GM12864 (cell line): ENCODE measurements around the gene INTS1.

ENCODE experiments used
- DNase-seq: peaks from one replicate; pipeline ENCODE4 v3.0.0-alpha.2; 2011; ENCODE audit warnings: low read depth
- H3K4me3 ChIP-seq: 2 replicates; pipeline ENCODE4 v1.5.1; 2011; ENCODE audit warnings: mild to moderate bottlenecking, low read depth, low read length, control low read depth
- TF ChIP-seq, protein P1 (sequence below): IDR thresholded peaks from 2 replicates; pipeline ENCODE4 v1.5.1; 2011; ENCODE audit warnings: low read depth, mild to moderate bottlenecking, moderate library complexity, low read length, control low read depth, inconsistent platforms; ENCODE audit errors: missing control alignments

Gene INTS1

DNA sequence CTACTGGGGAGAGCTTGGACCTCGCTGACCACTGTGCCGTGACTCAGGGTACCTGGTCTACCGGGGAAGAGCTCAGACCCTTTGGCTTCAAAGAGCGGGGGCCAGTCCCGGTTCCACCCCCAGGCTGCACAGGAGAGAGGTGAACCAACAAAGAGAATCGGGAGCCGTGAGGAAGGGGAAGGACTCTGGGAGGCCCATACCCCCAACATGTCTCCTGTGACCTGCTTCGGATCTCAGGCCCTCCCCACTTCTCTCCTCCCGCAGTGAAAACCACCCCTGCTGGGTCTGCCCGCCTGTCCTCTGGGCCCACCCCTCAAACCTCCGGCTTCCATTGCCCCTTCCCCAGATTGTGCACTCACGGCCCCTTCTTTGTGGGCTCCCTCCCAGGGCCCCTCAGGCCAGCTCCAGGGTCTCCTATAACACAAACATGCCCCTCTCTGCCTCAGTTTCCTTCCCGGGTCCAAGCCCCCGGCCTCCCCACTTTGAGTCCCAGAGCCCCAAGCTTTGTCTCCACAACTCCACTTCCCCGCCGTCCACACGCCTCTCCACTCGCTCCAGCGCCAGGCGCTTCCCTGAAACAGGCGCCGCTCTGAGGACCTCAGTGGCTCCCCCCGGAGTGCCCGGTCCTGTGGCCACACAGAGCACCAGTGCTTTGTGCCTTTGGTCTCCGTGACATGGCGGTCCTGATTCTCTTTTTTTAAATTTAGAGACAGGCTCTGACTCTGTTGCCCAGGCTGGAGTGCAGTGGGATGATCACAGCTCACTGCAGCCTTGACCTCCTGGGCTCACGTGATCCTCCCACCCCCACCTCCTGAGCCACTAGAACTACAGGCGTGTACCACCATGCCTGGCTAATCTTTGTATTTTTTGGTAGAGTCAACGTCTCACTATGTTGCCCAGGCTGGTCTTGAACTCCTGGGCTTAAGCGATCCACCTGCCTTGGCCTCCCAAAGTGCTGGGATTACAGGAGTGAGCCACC lies 7.5 kb upstream of the INTS1 start:
- H3K4me3 ChIP-seq: no peak overlapping the region
- no peak for DNase-seq

DNA sequence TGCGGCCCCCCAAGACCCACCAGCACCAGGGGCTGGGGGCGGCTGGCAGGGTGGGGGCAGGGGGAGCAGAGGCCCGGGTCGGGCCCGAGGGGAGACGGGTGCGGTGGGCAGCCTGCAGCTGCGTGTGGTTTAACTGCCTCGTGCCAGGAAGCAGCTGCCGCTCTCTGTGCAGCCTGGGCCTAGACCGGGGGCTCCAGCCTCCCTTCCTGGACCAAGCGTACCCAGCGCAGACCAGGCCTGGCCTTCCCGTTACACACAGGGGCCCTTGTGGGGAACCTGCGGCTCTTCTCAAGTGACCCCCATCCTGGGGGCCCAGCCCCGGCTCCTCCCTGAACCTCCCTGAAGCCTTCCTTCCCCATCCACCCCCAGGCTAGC lies 6.6 kb upstream of the INTS1 start:
- TF ChIP-seq, protein P1, sequence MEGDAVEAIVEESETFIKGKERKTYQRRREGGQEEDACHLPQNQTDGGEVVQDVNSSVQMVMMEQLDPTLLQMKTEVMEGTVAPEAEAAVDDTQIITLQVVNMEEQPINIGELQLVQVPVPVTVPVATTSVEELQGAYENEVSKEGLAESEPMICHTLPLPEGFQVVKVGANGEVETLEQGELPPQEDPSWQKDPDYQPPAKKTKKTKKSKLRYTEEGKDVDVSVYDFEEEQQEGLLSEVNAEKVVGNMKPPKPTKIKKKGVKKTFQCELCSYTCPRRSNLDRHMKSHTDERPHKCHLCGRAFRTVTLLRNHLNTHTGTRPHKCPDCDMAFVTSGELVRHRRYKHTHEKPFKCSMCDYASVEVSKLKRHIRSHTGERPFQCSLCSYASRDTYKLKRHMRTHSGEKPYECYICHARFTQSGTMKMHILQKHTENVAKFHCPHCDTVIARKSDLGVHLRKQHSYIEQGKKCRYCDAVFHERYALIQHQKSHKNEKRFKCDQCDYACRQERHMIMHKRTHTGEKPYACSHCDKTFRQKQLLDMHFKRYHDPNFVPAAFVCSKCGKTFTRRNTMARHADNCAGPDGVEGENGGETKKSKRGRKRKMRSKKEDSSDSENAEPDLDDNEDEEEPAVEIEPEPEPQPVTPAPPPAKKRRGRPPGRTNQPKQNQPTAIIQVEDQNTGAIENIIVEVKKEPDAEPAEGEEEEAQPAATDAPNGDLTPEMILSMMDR: no peak
- DNase-seq: no peak

More for the DNA sequence above, 7.5 kb upstream of the INTS1 start:
- TF ChIP-seq, protein P1: no peak

DNA sequence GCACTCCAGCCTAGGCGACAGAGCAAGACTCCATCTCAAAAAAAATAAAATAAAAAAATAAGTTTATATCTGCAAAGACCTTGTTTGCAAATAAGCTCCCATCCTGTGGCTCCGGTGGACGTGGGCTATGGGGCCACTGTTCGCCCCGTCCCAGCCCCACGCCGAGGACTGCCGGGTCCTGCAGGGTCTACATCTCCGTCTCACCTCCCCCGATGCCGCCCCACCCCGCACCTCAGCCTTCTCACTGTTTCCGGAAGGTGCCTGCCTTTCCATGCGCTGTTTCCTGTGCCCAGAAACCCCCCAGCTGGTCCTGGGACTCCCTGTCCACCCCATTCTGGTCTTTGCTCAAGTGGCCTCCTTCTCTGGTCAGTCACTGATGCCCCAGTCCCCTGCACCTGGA lies 5.0 kb upstream of the INTS1 start:
- DNase-seq: no peak
- no peak overlapping the region for H3K4me3 ChIP-seq
- TF ChIP-seq, protein P1: no peak

More for the DNA sequence above, 6.6 kb upstream of the INTS1 start:
- H3K4me3 ChIP-seq: no peak overlapping the region

- no peak for DNase-seq
- TF ChIP-seq, protein P1: no peak
- H3K4me3 ChIP-seq: no peak overlapping the region
Observed at GRCh38 chr7:1508277-1508758, 4.1 kb upstream of the INTS1 start.

- H3K4me3 ChIP-seq: peak overlapping the region; percentile 32
- no peak for DNase-seq
- TF ChIP-seq, protein P1: no peak
Observed at GRCh38 chr7:1505731-1506550, 1.8 kb upstream of the INTS1 start.

DNA sequence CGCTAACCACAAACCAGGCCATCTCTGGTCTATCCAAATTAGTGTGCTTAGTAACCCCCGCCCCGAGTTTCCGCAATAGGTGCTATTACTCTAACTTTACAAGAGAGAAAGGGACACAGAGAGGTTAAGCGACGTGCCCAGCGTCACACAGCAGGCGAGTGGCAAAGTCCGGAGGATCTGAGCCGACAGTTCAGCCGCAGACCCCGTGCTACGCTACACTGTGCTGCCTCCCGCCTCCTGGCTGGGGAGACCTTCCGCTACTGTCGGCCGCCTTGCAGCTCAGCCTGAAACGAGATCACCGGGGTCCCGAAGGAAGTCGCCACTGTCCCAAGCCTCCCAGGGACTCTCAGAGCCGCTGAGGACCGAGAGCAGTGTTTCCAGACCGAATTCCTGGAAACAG lies 799 bp downstream of the INTS1 start:
- peak overlapping the region; percentile 91 for H3K4me3 ChIP-seq
- DNase-seq: no peak
- TF ChIP-seq, protein P1: no peak
